PC-3 (cell line): ENCODE results near the gene XPR1.

Source experiments
- EZH2 ChIP-seq: fragments of 300-600 bp; sonication (generic); IDR thresholded peaks from one replicate; pipeline ENCODE4 v1.6.1; 2017; ENCODE audit warnings: antibody characterized with exemption, mild to moderate bottlenecking, low read length; ENCODE audit not compliant: unreplicated experiment
- TF ChIP-seq, protein P1 (sequence below): fragments of 300-600 bp; sonication (generic); conservative IDR thresholded peaks from 2 replicates; pipeline ENCODE4 v1.5.1; 2017; ENCODE audit warnings: antibody characterized with exemption, low read depth, mild to moderate bottlenecking, low read length

- TF ChIP-seq, protein P1, sequence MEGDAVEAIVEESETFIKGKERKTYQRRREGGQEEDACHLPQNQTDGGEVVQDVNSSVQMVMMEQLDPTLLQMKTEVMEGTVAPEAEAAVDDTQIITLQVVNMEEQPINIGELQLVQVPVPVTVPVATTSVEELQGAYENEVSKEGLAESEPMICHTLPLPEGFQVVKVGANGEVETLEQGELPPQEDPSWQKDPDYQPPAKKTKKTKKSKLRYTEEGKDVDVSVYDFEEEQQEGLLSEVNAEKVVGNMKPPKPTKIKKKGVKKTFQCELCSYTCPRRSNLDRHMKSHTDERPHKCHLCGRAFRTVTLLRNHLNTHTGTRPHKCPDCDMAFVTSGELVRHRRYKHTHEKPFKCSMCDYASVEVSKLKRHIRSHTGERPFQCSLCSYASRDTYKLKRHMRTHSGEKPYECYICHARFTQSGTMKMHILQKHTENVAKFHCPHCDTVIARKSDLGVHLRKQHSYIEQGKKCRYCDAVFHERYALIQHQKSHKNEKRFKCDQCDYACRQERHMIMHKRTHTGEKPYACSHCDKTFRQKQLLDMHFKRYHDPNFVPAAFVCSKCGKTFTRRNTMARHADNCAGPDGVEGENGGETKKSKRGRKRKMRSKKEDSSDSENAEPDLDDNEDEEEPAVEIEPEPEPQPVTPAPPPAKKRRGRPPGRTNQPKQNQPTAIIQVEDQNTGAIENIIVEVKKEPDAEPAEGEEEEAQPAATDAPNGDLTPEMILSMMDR = no peak
- TF ChIP-seq EZH2 = no peak
Measured at GRCh38 chr1:180779584-180779983, 147.8 kb downstream of the XPR1 start.
